GM12801 (cell line): ENCODE results near the gene ATP11A.

Experiments used
- TF ChIP-seq, protein P1 (sequence below): IDR thresholded peaks from one replicate; pipeline ENCODE4 v1.5.1; 2011; ENCODE audit warnings: control low read depth; ENCODE audit not compliant: insufficient read length; ENCODE audit errors: extremely low read depth

Gene ATP11A

DNA sequence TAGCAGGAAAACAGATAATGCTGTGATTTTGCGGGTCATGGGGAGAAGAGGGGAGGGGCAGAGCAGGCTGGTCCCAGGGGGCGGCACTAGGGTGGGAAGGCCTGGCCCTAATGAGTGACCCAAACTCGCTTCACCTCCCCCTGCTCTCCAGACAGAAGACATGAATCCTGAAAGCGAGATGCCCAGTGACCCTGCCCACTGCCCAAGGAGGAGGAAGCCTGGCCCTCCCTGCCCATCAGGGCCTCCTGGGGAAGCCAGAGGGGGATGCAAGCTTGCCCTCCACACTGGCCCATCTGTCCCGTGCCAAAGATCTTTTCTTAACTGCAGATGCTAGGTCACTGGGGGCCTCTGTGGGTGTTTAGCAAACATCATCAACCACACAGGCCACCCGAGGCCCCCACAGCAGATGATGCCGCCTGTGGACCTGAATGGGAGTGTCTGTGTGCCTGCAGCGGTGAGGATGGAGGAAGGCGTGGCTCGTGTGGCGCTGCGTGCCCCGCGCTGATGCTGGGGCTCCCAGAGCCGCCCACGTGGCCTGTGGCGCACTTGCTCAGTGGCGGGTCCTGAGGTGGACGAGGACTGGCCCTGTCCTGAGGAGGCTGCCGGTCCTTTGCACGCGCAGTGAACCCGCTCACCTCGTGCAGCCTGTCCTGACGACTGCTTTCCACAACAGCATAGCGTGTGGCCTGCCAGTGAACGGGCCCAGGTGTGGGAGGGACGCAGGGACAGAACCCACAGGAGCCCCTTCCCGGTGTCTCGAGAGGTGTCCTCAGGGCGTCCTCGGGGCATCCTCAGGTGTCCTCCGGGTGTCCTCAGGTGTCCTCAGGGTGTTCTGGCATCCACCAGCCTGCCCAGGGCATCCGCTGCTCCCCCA, 198.6 kb downstream of the ATP11A start:
- TF ChIP-seq, protein P1, sequence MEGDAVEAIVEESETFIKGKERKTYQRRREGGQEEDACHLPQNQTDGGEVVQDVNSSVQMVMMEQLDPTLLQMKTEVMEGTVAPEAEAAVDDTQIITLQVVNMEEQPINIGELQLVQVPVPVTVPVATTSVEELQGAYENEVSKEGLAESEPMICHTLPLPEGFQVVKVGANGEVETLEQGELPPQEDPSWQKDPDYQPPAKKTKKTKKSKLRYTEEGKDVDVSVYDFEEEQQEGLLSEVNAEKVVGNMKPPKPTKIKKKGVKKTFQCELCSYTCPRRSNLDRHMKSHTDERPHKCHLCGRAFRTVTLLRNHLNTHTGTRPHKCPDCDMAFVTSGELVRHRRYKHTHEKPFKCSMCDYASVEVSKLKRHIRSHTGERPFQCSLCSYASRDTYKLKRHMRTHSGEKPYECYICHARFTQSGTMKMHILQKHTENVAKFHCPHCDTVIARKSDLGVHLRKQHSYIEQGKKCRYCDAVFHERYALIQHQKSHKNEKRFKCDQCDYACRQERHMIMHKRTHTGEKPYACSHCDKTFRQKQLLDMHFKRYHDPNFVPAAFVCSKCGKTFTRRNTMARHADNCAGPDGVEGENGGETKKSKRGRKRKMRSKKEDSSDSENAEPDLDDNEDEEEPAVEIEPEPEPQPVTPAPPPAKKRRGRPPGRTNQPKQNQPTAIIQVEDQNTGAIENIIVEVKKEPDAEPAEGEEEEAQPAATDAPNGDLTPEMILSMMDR = no peak

DNA sequence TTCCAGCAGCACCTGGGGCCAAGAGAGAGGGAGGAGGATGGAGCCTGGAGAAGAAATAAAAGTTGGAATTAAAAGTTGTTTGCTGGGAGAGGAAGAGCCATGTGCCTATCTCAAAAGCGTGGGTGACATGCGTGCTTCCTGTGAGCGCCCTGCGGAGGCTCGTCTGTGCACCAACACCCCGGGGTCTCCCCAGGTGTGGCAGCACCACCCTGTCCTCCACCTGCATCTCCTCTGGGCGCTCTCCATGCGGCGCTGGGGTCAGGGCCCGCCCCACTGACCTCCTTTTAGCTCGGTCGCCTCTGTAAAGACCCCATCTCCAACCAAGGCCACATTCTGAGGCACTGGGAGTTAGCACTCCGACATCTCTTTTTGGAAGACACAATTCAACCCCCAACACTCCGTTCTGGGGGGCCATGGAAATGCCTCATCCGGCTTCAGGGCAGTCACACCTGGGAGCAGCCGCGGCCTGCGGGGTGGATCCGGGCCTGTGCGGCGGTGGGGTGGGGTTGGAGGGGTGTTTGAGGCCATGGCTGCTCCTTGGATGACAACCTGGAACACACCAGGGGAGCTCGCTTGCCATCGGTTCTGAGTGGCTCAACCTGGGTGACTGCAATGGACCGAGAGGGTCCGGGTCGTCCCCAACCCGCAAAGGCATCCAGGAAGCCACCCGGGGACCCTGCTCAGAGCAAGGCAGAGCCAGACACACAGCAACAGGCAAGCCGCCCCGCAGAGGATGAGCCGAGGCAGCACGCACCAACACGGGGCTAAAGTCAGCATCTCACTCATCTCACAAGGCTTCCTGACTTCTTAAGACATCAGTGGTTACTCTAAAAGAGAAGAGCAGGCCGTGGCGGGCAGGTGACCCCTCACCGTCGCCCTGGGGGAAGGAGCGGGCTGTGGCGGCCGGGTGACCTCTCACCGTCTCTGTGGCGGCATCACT, 199.8 kb downstream of the ATP11A start:
- TF ChIP-seq, protein P1 = no peak

DNA sequence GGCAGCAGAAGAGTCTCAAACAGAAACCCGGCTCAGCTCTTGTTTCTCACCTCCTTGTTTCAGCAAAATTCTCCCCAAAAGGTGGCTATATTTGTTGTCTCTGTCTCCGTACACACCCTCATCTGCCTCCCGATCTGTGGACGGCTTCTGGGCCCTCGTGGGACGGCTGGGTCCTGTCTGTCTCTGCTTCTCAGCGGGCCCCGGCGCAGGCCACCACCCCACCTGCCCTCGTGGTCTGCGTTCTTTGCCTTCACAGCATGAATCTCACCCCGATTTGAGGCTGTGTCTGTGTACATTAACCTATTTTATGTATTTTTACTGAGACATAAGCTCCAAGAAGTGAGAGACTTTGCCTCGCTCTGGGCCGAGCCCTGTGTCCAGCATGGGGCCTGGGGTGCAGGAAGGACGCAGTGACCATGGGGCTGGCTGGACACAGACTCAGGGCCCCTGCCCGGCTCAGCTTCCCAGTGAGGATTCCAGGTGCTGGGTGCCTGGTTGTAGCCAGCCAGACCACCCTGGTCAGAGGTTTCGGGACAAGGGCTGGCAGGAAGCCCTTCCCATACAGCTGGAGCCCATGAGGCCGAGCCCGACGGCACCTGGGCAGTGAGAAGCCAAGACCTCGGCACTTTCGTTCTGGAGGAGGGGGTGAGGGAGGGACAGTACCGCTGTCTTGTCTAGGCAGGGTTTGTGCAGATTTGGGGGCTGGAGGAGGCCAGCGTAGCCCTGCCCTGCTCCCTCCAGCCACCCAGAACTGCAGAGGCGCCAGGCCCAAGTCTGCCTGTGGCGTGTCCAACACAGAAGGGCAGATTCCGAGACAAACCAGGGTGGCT, 200.7 kb downstream of the ATP11A start:
- TF ChIP-seq, protein P1 = no peak

- TF ChIP-seq, protein P1 = no peak
Measured at GRCh38 chr13:112891477-112892401, 201.9 kb downstream of the ATP11A start.

DNA sequence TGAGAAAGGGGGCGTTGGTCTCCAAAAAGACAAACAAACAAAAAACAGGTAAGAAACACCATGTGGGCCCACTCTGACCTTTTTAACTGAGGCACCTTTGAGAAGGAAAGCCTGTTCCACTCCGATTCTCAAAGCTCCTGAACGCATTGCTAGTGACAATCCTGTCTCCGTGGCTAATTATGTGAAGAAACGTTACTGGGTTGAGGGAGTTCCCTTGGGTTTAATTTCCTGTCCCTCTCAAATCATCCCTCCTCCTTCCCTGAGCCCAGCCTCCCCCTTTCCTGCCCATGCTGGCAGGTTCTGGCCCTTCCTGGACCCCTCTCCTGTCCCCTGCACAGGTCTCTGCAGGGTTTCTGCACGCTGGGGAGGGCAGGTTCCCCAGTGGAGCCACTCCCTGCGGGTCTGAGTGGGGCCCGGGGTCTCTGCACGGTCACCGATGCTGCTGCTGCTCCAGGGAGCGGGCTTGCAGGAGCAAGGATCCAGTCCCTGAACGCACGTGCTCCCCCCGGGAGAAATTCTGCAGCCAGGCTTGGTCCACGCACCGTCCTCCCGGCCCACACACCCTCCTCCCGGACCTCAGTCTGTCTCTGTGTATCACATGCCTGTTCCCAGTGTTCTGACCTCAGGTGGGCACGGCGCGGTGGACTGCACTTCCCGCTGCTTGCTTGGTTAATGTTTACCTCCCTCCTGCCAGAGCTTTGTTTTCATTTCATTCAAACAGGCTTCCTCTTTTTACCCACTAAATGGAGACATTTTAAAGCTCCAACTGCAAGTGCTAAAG, 202.8 kb downstream of the ATP11A start:
- TF ChIP-seq, protein P1 = no peak

GRCh38 chr13:112893207-112893569, 203.3 kb downstream of the ATP11A start:
- TF ChIP-seq, protein P1 = no peak
